Fibroblast of lung (primary cell): Measurements from ENCODE around the gene CNN2. TPM values are rescaled to one million over a fixed set of nuclear protein-coding genes. Genes with fewer than 3 reads are reported as not detected.

Experiments used
- DNase-seq, 2 donors: peaks; one replicate each; pipeline versions ENCODE4 v3.0.0 to v3.0.0-alpha.2; 2010; ENCODE audit warnings: low read depth in 2 of 2
- H2AFZ ChIP-seq: 2 replicates; pipeline ENCODE4 v1.5.1; 2012; ENCODE audit warnings: low read length, control low read depth, inconsistent platforms
- H3K27ac ChIP-seq: 2 replicates; pipeline ENCODE4 v1.5.1; 2011; ENCODE audit warnings: low read length, control low read depth; ENCODE audit not compliant: insufficient read depth
- H3K27me3 ChIP-seq: 2 replicates; pipeline ENCODE4 v1.5.1; 2011; ENCODE audit warnings: mild to moderate bottlenecking, low read length; ENCODE audit not compliant: control insufficient read depth, insufficient read depth
- H3K36me3 ChIP-seq: 2 replicates; pipeline ENCODE4 v1.5.1; 2011; ENCODE audit warnings: low read length; ENCODE audit not compliant: control insufficient read depth, insufficient read depth
- H3K4me1 ChIP-seq: 2 replicates; pipeline ENCODE4 v1.5.1; 2011; ENCODE audit warnings: low read length; ENCODE audit not compliant: control insufficient read depth, insufficient read depth; ENCODE audit errors: extremely low read depth
- H3K4me2 ChIP-seq: 2 replicates; pipeline ENCODE4 v1.5.1; 2011; ENCODE audit warnings: low read length, control low read depth; ENCODE audit not compliant: insufficient read depth; ENCODE audit errors: extremely low read depth
- H3K4me3 ChIP-seq, 4 experiments: fragments of 200-600 bp in 1 of 4; sonication (generic) in 1 of 4; replicated peaks in 1 of 4; 2 replicates each; pipeline ENCODE4 v1.5.1; 2011 to 2016; ENCODE audit warnings: low read length in 4 of 4, low read depth in 3 of 4, mild to moderate bottlenecking in 3 of 4, control low read depth in 2 of 4, inconsistent platforms in 1 of 4, mixed read lengths in 1 of 4; ENCODE audit not compliant: insufficient read depth in 1 of 4; ENCODE audit errors: control extremely low read depth in 1 of 4
- H3K79me2 ChIP-seq: 2 replicates; pipeline ENCODE4 v1.5.1; 2012; ENCODE audit warnings: mild to moderate bottlenecking, low read length, inconsistent platforms; ENCODE audit not compliant: control insufficient read depth, insufficient read depth
- H3K9ac ChIP-seq: 2 replicates; pipeline ENCODE4 v1.5.1; 2011; ENCODE audit warnings: mild to moderate bottlenecking, low read length, control low read depth; ENCODE audit not compliant: insufficient read depth
- H3K9me3 ChIP-seq: 2 replicates; pipeline ENCODE4 v1.5.1; 2012; ENCODE audit warnings: low read depth, low read length; ENCODE audit not compliant: control insufficient read depth, insufficient read depth
- H4K20me1 ChIP-seq: 2 replicates; pipeline ENCODE4 v1.5.1; 2011; ENCODE audit warnings: low read length; ENCODE audit not compliant: control insufficient read depth, insufficient read depth; ENCODE audit errors: extremely low read depth
- EZH2 ChIP-seq: IDR thresholded peaks from 2 replicates; pipeline ENCODE4 v1.5.1; 2012; ENCODE audit warnings: low read length, control low read depth, mild to moderate bottlenecking; ENCODE audit errors: missing control alignments
- polyA plus RNA-seq, 2 donors: library from polyadenylated mRNA; depleted of rRNA in 1 of 2; stranded (reverse) in 1 of 2; unstranded in 1 of 2; fragments of >200 nt; gene quantifications; 2 replicates each; pipeline ENCODE4 v1.2.1, GENCODE V29; 2011 to 2012; ENCODE audit warnings: missing spikeins in 1 of 2
- total RNA-seq: library from RNA; depleted of rRNA; stranded (reverse); fragments of >200 nt; gene quantifications from 2 replicates; pipeline ENCODE4 v1.2.1, GENCODE V29; 2014
- TF ChIP-seq, protein P1 (sequence below), 2 donors: IDR thresholded peaks in 1 of 2; conservative IDR thresholded peaks in 1 of 2; 1 replicate in 1 of 2; 2 replicates in 1 of 2; pipeline ENCODE4 v1.5.1; 2011 to 2012; ENCODE audit warnings: low read length in 2 of 2, control low read depth in 1 of 2, inconsistent platforms in 1 of 2, low read depth in 1 of 2, mild to moderate bottlenecking in 1 of 2

The CNN2 gene
- total and polyA plus RNA-seq, 2 donors (not counting 1 experiment from before 2014, with no cell fraction given), result 194 to 473 TPM

DNA sequence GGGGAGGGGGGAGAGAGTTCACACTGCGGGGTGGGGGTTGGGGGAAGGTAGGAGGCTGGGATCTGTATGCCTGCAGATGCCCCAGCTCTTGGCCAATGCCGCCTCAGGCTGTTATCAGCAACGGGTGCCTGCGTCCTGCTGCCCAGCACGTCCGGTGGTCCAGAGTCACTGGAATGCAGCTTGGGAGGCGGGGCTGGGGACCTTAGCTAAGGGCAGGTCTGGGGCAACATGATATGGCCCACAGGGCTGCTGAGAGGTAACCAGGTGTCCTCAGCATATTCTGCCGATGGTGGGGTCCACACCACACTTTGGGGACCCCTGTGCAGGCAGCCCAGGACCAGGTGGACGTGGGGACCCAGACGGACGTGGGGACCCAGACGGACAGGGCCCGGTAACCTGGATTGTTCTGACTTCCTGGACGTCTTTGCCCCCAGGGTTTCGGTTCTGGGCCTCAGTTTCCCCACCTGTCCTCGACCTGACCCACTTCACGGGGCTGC is 39.9 kb downstream of the CNN2 start:
- no peaks in the 10 kb centered on the region for H4K20me1 ChIP-seq
- no peak overlapping the region for H3K9ac ChIP-seq
- DNase-seq, result no peak
- H3K79me2 ChIP-seq, result no peaks in the 10 kb centered on the region
- H3K27ac ChIP-seq, result no peak overlapping the region
- TF ChIP-seq EZH2, result no peak
- TF ChIP-seq, protein P1, sequence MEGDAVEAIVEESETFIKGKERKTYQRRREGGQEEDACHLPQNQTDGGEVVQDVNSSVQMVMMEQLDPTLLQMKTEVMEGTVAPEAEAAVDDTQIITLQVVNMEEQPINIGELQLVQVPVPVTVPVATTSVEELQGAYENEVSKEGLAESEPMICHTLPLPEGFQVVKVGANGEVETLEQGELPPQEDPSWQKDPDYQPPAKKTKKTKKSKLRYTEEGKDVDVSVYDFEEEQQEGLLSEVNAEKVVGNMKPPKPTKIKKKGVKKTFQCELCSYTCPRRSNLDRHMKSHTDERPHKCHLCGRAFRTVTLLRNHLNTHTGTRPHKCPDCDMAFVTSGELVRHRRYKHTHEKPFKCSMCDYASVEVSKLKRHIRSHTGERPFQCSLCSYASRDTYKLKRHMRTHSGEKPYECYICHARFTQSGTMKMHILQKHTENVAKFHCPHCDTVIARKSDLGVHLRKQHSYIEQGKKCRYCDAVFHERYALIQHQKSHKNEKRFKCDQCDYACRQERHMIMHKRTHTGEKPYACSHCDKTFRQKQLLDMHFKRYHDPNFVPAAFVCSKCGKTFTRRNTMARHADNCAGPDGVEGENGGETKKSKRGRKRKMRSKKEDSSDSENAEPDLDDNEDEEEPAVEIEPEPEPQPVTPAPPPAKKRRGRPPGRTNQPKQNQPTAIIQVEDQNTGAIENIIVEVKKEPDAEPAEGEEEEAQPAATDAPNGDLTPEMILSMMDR (conservative IDR thresholded peaks at IDR 0.05 in 1 of 2, IDR thresholded peaks at IDR 0.05 in 1 of 2; ENCODE audit: low read depth in 1 of 2, low read length in 2 of 2), result no peak
- H3K4me2 ChIP-seq, result peak overlapping the region; percentile 35
- no peaks in the 10 kb centered on the region for H3K9me3 ChIP-seq
- no peak overlapping the region for H3K4me3 ChIP-seq
- H2AFZ ChIP-seq, result no peak overlapping the region
- no peaks in the 10 kb centered on the region for H3K4me1 ChIP-seq
- no peaks in the 10 kb centered on the region for H3K36me3 ChIP-seq
- peaks cover 18% of the 10 kb centered on the region for H3K27me3 ChIP-seq

DNA sequence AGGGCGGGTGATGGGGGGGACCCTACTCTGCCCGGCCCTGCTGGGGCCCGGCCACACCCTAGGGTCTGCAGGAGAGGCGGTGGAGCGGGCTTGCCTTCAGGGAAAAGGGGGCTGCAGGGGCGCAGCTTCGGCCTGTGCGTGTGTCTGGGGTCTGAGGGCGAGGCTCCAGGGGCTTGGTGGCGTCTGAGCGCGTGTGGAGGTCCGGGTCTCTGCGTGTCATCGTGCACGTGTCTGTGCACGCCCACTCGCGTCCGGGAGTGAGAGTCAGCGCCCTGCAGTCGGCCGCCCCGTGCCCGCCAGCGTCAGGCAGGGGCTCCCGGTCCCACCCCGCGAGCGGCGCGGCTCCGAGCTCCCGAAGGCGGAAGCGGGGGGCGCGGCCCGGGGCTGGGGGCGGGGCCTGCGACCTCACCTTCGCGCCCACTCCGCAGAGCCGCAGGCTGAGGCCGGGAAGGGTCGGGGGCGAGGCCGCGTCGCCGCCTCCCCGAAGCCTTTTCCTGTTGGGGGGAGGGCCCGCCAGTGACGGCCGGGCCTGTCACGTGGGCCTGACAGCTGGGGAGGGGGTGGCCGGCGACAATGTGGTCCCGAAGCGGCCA is 40.4 kb downstream of the CNN2 start, which contains the start of gene ARHGAP45:
Gene ARHGAP45 (plus strand): TSS at position 420 of the 593 bp plus-strand sequence. CDS start 239 bp downstream, outside the sequence.
- no peaks in the 10 kb centered on the region for H3K36me3 ChIP-seq
- H3K9me3 ChIP-seq, result no peaks in the 10 kb centered on the region
- peak within 1 kb of the TSS in 1 of 4 experiments; percentile 40 for H3K4me3 ChIP-seq
- H3K4me2 ChIP-seq, result peak within 1 kb of the TSS; percentile 35
- peaks cover 18% of the 10 kb centered on the region for H3K27me3 ChIP-seq
- H3K4me1 ChIP-seq, result no peaks in the 10 kb centered on the region
- TF ChIP-seq, protein P1 (conservative IDR thresholded peaks at IDR 0.05 in 1 of 2, IDR thresholded peaks at IDR 0.05 in 1 of 2; ENCODE audit: low read depth in 1 of 2, low read length in 2 of 2), result no peak
- TF ChIP-seq EZH2, result peak; percentile 31
- no peak within 1 kb of the TSS for H3K27ac ChIP-seq
- H3K9ac ChIP-seq, result no peak within 1 kb of the TSS
- no peaks in the 10 kb centered on the region for H3K79me2 ChIP-seq
- H4K20me1 ChIP-seq, result no peaks in the 10 kb centered on the region
- no peak for DNase-seq
- H2AFZ ChIP-seq, result no peak within 1 kb of the TSS

- Histone ChIP-seq H3K79me2 (no peaks in the 10 kb centered on the region), H2AFZ (no peak overlapping the region), H3K9ac (no peak overlapping the region), H3K27ac (no peak overlapping the region), H4K20me1 (no peaks in the 10 kb centered on the region), H3K36me3 (no peaks in the 10 kb centered on the region), H3K4me1 (no peaks in the 10 kb centered on the region), H3K9me3 (no peaks in the 10 kb centered on the region), H3K27me3 (peaks cover 18% of the 10 kb centered on the region), H3K4me3 (peak overlapping the region in 1 of 4 experiments; percentile 40), H3K4me2 (no peak overlapping the region)
- TF ChIP-seq, protein P1 (conservative IDR thresholded peaks at IDR 0.05 in 1 of 2, IDR thresholded peaks at IDR 0.05 in 1 of 2; ENCODE audit: low read depth in 1 of 2, low read length in 2 of 2), result no peak
- TF ChIP-seq EZH2, result no peak
- DNase-seq, result no peak
Measured at GRCh38 chr19:1067341-1067957, 41.0 kb downstream of the CNN2 start.
